Tibial artery (tissue), 4 donors: ENCODE data around the gene NOSIP.
A peak's percentile ranks its signal among the peaks of the same experiment; 100 is the strongest.

ENCODE experiments used
- DNase-seq, 2 donors: peaks; one replicate each; pipeline ENCODE4 v3.0.0-alpha.2; 2019
- H3K27ac ChIP-seq, 2 donors: fragments of 200-600 bp; sonication (generic) in 1 of 2; 1 replicate in 1 of 2; 2 replicates in 1 of 2; pipeline ENCODE4 v1.5.1; 2018 to 2019; ENCODE audit warnings: mild to moderate bottlenecking in 1 of 2
- H3K27me3 ChIP-seq, 2 donors: fragments of 200-600 bp; sonication (generic) in 1 of 2; one replicate each; pipeline versions ENCODE4 v1.5.1 to v1.6.0; 2016 to 2019
- H3K36me3 ChIP-seq, 3 donors: fragments of 200-600 bp; sonication (generic) in 2 of 3; one replicate each; pipeline ENCODE4 v1.5.1; 2016 to 2019; ENCODE audit warnings: mild to moderate bottlenecking in 2 of 3
- H3K4me1 ChIP-seq, 4 donors: fragments of 200-600 bp; sonication (generic) in 2 of 4; 1 replicate in 3 of 4; 2 replicates in 1 of 4; pipeline ENCODE4 v1.5.1; 2016 to 2019
- H3K4me3 ChIP-seq, 2 donors: fragments of 200-600 bp; sonication (generic) in 1 of 2; 1 replicate in 1 of 2; 2 replicates in 1 of 2; pipeline ENCODE4 v1.5.1; 2018 to 2019; ENCODE audit warnings: mild to moderate bottlenecking in 2 of 2
- H3K9me3 ChIP-seq, 3 donors: fragments of 200-600 bp; sonication (generic) in 1 of 3; one replicate each; pipeline ENCODE4 v1.5.1; 2016 to 2019
- CTCF ChIP-seq, 2 experiments: fragments of 200-600 bp in 1 of 2; fragments of 450-650 bp in 1 of 2; IDR thresholded peaks; one replicate each; pipeline ENCODE4 v1.5.1; 2017 to 2019; ENCODE audit warnings: antibody characterized with exemption in 2 of 2, mild to moderate bottlenecking in 1 of 2, moderate library complexity in 1 of 2
- intact Hi-C: fragments of 100-400 bp; cut with DNase I; formaldehyde crosslinking; loops from one replicate; pipeline ENCODE4 v1.15.0; 2023; ENCODE audit warnings: low total_unique reads

The NOSIP gene

GRCh38 chr19:49574206-49574755 lies 6.1 kb downstream of the NOSIP start:
- no peak for DNase-seq
- Histone ChIP-seq H3K27ac (no peak overlapping the region), H3K9me3 (no peaks in the 10 kb centered on the region), H3K36me3 (peaks cover 5 to 30% (median 22%) of the 10 kb centered on the region in 3 donors), H3K4me3 (no peak overlapping the region), H3K4me1 (peaks cover 0 to 20% (median 16%) of the 10 kb centered on the region in 4 donors), H3K27me3 (no peaks in the 10 kb centered on the region)
- no peak for TF ChIP-seq CTCF (IDR thresholded peaks at IDR 0.05)
- intact Hi-C loops: no loop called here

GRCh38 chr19:49573425-49573824 lies 6.9 kb downstream of the NOSIP start:
- TF ChIP-seq CTCF (IDR thresholded peaks at IDR 0.05): no peak
- DNase-seq: no peak
- Histone ChIP-seq H3K27ac (no peak overlapping the region), H3K27me3 (no peaks in the 10 kb centered on the region), H3K4me1 (peaks cover 0 to 16% (median 12%) of the 10 kb centered on the region in 4 donors), H3K4me3 (no peak overlapping the region), H3K36me3 (peaks cover 5 to 30% (median 22%) of the 10 kb centered on the region in 3 donors), H3K9me3 (no peaks in the 10 kb centered on the region)
- intact Hi-C loops: no loop called here

GRCh38 chr19:49573009-49573408 lies 7.3 kb downstream of the NOSIP start:
- Histone ChIP-seq H3K27me3 (no peaks in the 10 kb centered on the region), H3K9me3 (no peaks in the 10 kb centered on the region), H3K4me3 (no peak overlapping the region), H3K4me1 (peaks cover 0 to 16% (median 10%) of the 10 kb centered on the region in 4 donors), H3K36me3 (peaks cover 5 to 30% (median 22%) of the 10 kb centered on the region in 3 donors), H3K27ac (no peak overlapping the region)
- DNase-seq: no peak
- no peak for TF ChIP-seq CTCF (IDR thresholded peaks at IDR 0.05)
- intact Hi-C loops: no loop called here

- intact Hi-C loops: no loop called here
- no peak overlapping the region for H3K4me3 ChIP-seq
- H3K36me3 ChIP-seq: peaks cover 5 to 26% (median 19%) of the 10 kb centered on the region in 3 donors
- no peaks in the 10 kb centered on the region for H3K27me3 ChIP-seq
- no peak for TF ChIP-seq CTCF (IDR thresholded peaks at IDR 0.05)
- H3K9me3 ChIP-seq: no peaks in the 10 kb centered on the region
- no peak overlapping the region for H3K27ac ChIP-seq
- no peak for DNase-seq
- peaks cover 0 to 11% (median 9%) of the 10 kb centered on the region in 4 donors for H3K4me1 ChIP-seq
These were observed 9.2 kb downstream of the NOSIP start for GRCh38 chr19:49570997-49571676.

GRCh38 chr19:49570138-49570856 lies 10.1 kb downstream of the NOSIP start:
- H3K27ac ChIP-seq: no peak overlapping the region
- TF ChIP-seq CTCF (IDR thresholded peaks at IDR 0.05): peak; percentile 96 to 97
- no peak overlapping the region for H3K4me3 ChIP-seq
- peaks cover 0 to 14% (median 9%) of the 10 kb centered on the region in 4 donors for H3K4me1 ChIP-seq
- H3K36me3 ChIP-seq: peaks cover under 1 to 17% (median 11%) of the 10 kb centered on the region in 3 donors
- H3K9me3 ChIP-seq: no peaks in the 10 kb centered on the region
- no peaks in the 10 kb centered on the region for H3K27me3 ChIP-seq
- intact Hi-C loops: no loop called here
- peak in 1 of 2 donors; percentile 51 for DNase-seq
